HTERT RPE-1 (cell line): Measurements from ENCODE around the gene GRP.
"Not testable (repeated sequence)": the region's sequence is repeated elsewhere in the genome, so short reads cannot be mapped to it uniquely, and the experiment has no call there.

ENCODE experiments used
- in situ Hi-C: fragments of 300-500 bp; cut with MboI; formaldehyde crosslinking; loops from 4 replicates; pipeline ENCODE4 v1.14.3; 2020; ENCODE audit warnings: low sequenced_read_pairs

GRP gene

GRCh38 chr18:59228351-59228750 is 8.4 kb downstream of the GRP start:
- in situ Hi-C loops = no loop called here

GRCh38 chr18:59229191-59229590 is 9.2 kb downstream of the GRP start:
- in situ Hi-C loops = no loop called here

GRCh38 chr18:59229701-59230443 is 9.9 kb downstream of the GRP start:
- in situ Hi-C loops = no loop called here

GRCh38 chr18:59231114-59231513 is 11.2 kb downstream of the GRP start:
- in situ Hi-C loops = no loop called here

GRCh38 chr18:59231877-59232276 is 11.9 kb downstream of the GRP start:
- in situ Hi-C loops = no loop called here

- in situ Hi-C loops = no loop called here
These were observed 12.5 kb downstream of the GRP start for GRCh38 chr18:59232309-59233016.

GRCh38 chr18:59233017-59233410 is 13.1 kb downstream of the GRP start:
- in situ Hi-C loops = no loop called here

- in situ Hi-C loops = no loop called here
These were observed 18.4 kb downstream of the GRP start for GRCh38 chr18:59238385-59238784.

- in situ Hi-C loops = no loop called here
These were observed 19.7 kb downstream of the GRP start for GRCh38 chr18:59239642-59240041.

- in situ Hi-C loops = no loop called here
These were observed 22.9 kb downstream of the GRP start for GRCh38 chr18:59242906-59243305.

GRCh38 chr18:59246796-59247195 is 26.8 kb downstream of the GRP start:
- in situ Hi-C loops = no loop called here

- in situ Hi-C loops = no loop called here
These were observed 29.3 kb downstream of the GRP start for GRCh38 chr18:59249199-59249774.

GRCh38 chr18:59255491-59255890 is 35.5 kb downstream of the GRP start:
- in situ Hi-C loops = not testable (repeated sequence)

GRCh38 chr18:59261842-59262241 is 41.9 kb downstream of the GRP start:
- in situ Hi-C loops = not testable (repeated sequence)

- in situ Hi-C loops = not testable (repeated sequence)
These were observed 42.3 kb downstream of the GRP start for GRCh38 chr18:59262243-59262642.

- in situ Hi-C loops = no loop called here
These were observed 43.7 kb downstream of the GRP start for GRCh38 chr18:59263661-59264060.

GRCh38 chr18:59264121-59264571 is 44.2 kb downstream of the GRP start:
- in situ Hi-C loops = no loop called here

GRCh38 chr18:59264651-59265245 is 44.8 kb downstream of the GRP start:
- in situ Hi-C loops = no loop called here

GRCh38 chr18:59265246-59265973 is 45.5 kb downstream of the GRP start:
- in situ Hi-C loops = no loop called here

- in situ Hi-C loops = no loop called here
These were observed 46.0 kb downstream of the GRP start for GRCh38 chr18:59265974-59266369.

- in situ Hi-C loops = no loop called here
These were observed 46.5 kb downstream of the GRP start for GRCh38 chr18:59266459-59266858.
